Measurements from ENCODE around the gene TPCN1.
A peak's percentile ranks its signal among the peaks of the same experiment; 100 is the strongest.

The TPCN1 gene

GRCh38 chr12:113226696-113227568, 5.7 kb downstream of the TPCN1 start:
- no peak for DNase-seq (ENCODE audit: low read depth in 2 of 2)

DNA sequence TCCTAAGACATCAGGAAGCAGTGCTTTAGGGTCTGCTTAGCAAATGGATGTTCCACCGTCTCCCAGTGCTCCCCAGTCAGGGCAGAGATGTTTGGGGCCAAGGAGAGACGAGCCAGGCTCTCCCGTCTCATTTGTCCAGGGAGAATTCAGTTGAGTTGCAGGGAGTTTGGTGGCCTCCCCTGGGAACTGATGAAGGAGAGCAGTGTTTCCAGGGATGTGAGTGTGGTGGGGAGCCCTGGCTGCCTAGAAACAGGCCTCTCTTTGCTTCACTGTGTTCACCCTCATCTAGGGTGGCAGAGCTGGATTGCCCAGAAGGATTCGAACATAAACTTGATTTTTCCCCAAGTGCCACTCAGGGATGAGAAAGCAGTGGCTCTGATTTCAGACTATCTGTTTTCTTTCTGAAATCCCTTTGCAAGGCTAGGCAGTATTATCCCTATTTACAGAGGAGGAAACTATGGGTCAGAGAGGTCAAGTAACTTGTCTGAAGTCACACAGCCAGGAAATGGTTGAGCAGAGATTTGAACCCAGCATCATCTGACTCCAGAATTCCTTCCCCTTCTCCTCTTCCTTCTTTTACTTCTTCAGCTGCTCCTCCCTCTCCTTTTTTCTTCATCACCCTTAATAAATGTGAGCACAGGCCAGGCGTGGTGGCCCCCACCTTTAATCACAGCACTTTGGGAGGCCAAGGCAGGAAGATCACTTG, 6.6 kb downstream of the TPCN1 start:
- no peak for DNase-seq (ENCODE audit: low read depth in 2 of 2)

DNA sequence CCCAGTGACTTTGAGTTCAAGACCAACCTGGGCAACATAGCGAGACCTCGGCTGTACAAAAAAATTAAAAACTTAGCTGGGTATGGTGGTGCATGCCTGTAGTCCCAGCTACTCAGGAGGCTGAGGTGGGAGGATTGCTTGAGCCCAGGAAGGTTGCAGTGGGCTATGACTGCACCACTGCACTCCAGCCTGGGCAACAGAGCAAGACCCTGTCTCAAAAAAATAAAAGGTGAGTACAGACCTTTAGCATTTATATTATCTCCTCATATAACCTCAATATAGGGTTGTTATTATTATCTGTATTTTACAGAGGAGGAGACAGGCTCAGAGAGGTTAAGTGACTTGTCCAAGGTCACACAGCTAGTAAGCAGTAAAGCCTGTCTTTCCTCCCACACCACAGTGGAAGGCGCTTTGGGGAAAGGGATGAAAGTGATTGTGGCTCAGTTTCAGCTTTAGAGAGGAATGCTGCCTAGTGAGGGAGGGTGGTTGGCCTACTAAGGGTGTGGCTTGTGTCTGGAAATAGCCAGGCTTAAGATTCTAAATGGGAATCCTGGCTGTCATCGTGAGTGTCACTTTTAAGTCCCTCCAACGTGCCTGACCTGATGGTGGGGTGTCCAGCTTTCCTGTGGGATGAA, 7.2 kb downstream of the TPCN1 start:
- DNase-seq (ENCODE audit: low read depth in 2 of 2): no peak

- DNase-seq (ENCODE audit: low read depth in 2 of 2): no peak
Observed at GRCh38 chr12:113230315-113231234, 9.3 kb downstream of the TPCN1 start.

DNA sequence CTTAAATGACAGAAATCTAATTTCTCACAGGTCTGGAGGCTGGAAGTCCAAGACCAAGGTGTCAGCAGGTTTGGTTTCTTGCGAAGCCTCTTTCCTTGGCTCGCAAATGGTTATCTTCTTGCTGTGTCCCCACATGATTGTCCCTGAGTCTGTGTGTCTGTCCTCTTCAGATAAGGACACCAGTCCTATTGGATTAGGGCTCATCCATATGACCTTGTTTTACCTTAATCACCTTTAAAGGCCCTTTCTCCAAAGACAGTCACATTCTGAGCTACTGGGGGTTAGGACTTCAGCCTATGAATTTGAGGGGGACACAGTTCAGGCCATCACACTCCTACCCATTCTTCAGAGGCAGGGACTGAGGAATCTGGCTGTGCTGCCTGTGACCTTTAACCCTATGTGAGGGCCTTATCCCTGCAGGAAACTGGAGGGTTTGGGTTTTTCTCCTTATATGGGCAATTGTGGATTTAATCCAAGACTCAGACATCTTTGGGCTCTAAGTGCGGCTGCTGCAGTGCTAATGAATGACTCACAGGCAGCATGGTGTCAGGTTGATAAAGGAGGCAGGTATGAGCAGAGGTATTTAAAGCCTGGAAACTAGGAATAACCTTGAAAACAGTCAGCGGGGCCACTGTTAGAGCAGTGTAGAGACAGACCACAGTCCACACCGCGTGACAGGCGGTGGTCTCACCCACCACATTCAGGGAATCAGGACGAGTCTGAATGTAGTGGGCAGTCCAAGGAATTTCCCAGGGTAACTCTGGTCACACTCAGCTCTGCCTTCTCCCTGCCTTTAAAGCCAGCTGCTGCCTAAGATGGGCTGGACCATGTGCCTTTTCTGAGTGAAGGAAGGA, 10.2 kb downstream of the TPCN1 start:
- DNase-seq (ENCODE audit: low read depth in 2 of 2): no peak

- DNase-seq (ENCODE audit: low read depth in 2 of 2): no peak
Observed at GRCh38 chr12:113232089-113232839, 11.0 kb downstream of the TPCN1 start.

GRCh38 chr12:113232840-113233585, 11.7 kb downstream of the TPCN1 start:
- DNase-seq (ENCODE audit: low read depth in 2 of 2): peak; percentile 26 to 40

GRCh38 chr12:113233967-113234366, 12.7 kb downstream of the TPCN1 start:
- no peak for DNase-seq (ENCODE audit: low read depth in 2 of 2)

DNA sequence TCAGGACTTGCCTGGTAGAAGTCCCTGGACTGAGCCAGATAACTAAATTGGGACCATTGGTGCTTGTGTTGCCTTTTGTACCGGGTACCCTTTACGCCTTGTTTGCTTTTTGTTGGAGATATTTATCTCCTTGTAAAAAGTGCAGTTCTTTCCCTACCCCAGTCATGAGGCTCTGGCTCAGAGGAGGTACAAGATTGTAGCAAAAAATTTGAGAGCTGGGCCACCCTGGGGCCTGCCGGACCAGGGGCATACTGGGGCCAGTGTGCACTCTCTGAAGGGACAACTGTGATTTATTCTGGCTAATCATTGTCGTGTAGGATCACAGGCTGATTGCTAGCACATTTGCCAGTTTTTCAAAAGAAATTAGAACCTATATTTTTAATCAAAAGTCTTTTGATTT, 13.2 kb downstream of the TPCN1 start:
- DNase-seq (ENCODE audit: low read depth in 2 of 2): no peak

GRCh38 chr12:113235976-113236375, 14.7 kb downstream of the TPCN1 start:
- DNase-seq (ENCODE audit: low read depth in 2 of 2): no peak

DNA sequence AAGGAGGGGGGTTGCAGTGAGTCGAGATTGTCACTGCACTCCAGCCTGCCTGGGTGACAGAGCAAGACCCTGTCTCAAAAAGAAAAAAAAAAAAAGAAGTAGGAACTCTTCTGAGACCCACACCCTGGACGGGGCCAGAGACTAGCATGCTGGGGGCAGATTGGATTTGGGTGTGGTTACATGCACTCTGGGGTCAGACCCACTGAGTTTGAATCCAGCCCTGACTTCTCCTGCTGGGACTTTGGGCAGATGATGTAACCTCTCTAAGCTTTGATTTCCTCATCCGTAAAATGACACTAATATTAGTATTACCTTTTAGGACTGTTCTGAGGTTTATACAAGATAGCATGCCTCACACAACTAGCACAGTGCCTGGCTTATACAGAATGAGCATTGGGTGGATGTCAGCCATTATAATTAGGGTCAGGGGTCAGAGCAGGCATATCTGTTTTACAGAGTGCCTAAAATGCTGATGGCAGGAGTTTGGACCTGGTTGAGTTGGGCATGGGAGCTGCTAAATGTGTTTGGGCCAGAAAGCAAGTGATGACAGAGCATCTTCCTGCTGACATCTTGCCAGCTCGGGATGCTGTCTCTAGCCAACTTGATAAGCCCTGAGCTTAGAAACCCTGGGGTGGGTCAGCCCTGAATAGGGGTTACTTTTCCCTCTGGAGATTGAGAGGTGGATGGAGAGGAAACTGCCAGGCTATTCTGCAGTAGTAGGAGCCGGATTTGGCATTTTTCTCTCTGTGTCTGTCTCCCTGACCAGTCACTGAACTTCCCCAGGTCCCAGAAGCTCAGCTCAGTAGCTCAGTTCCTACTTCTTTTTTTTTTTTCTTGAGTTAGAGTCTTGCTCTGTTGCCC, 15.5 kb downstream of the TPCN1 start:
- DNase-seq (ENCODE audit: low read depth in 2 of 2): no peak

- no peak for DNase-seq (ENCODE audit: low read depth in 2 of 2)
Observed at GRCh38 chr12:113237748-113238147, 16.5 kb downstream of the TPCN1 start.

- no peak for DNase-seq (ENCODE audit: low read depth in 2 of 2)
Observed at GRCh38 chr12:113238309-113238708, 17.0 kb downstream of the TPCN1 start.

DNA sequence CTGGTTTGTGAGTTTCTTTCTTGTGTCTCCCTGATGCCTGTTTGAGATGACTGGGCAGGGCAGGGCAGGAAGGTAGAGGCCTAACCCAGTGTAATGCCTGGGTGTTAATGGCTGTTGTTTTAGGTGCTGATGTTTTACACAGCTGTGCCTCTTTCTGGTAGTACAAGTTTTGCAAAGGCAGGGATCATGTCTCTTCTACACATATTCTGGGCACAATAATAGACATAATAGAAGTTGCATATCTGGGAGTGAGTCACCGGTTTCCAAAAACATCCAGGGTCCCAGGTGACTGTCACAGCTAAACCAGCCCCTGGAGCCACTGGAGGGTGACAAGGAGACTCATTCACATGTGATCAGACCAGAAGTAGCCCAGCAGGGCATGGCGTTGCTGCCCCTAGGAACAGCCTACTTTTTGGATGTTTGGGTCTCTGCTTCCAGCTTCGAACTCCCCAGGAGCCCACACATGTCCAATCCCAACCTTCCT, 18.1 kb downstream of the TPCN1 start:
- DNase-seq (ENCODE audit: low read depth in 2 of 2): no peak

GRCh38 chr12:113239811-113240331, 18.6 kb downstream of the TPCN1 start:
- no peak for DNase-seq (ENCODE audit: low read depth in 2 of 2)

- DNase-seq (ENCODE audit: low read depth in 2 of 2): no peak
Observed at GRCh38 chr12:113240395-113240794, 19.1 kb downstream of the TPCN1 start.

- no peak for DNase-seq (ENCODE audit: low read depth in 2 of 2)
Observed at GRCh38 chr12:113241191-113242025, 20.1 kb downstream of the TPCN1 start.

Measured in stimulated activated CD4-positive, alpha-beta T cell treated with anti-CD3 and anti-CD28 coated beads, Interleukin-12 subunit alpha, Interleukin-12 subunit beta, amount 100 ng/mL, for 24 hours (primary cell).